Spleen (tissue), 11 donors: Measurements from ENCODE around the gene AK1. TPM values are rescaled to one million over a fixed set of nuclear protein-coding genes. Genes with fewer than 3 reads are reported as not detected.
A peak's percentile ranks its signal among the peaks of the same experiment; 100 is the strongest.

ENCODE experiments used
- DNase-seq: peaks from one replicate; pipeline ENCODE4 v3.0.0-alpha.2; 2020
- H3K27ac ChIP-seq, 8 donors: fragments of 200-600 bp; sonication (generic) in 7 of 8; 1 replicate in 4 of 8; 2 replicates in 4 of 8; pipeline versions ENCODE4 v1.5.0 to v1.8.0; 2016 to 2021; ENCODE audit warnings: inconsistent platforms in 4 of 8, mild to moderate bottlenecking in 4 of 8, moderate library complexity in 1 of 8
- H3K27me3 ChIP-seq, 7 donors: fragments of 200-600 bp; sonication (generic) in 6 of 7; replicated peaks in 1 of 7; 1 replicate in 4 of 7; 2 replicates in 3 of 7; pipeline versions ENCODE4 v1.5.0 to v1.8.0; 2016 to 2021; ENCODE audit warnings: inconsistent platforms in 3 of 7, mild to moderate bottlenecking in 1 of 7
- H3K36me3 ChIP-seq, 6 donors: fragments of 200-600 bp; sonication (generic) in 5 of 6; 1 replicate in 4 of 6; 2 replicates in 2 of 6; pipeline versions ENCODE4 v1.5.0 to v1.8.0; 2016 to 2021; ENCODE audit warnings: inconsistent platforms in 2 of 6
- H3K4me1 ChIP-seq, 6 donors: fragments of 200-600 bp; sonication (generic) in 5 of 6; 1 replicate in 3 of 6; 2 replicates in 3 of 6; pipeline versions ENCODE4 v1.5.0 to v1.8.0; 2016 to 2021; ENCODE audit warnings: inconsistent platforms in 3 of 6
- H3K4me3 ChIP-seq, 8 donors: fragments of 200-600 bp; sonication (generic) in 7 of 8; 1 replicate in 4 of 8; 2 replicates in 4 of 8; pipeline versions ENCODE4 v1.5.0 to v1.8.0; 2016 to 2021; ENCODE audit warnings: inconsistent platforms in 4 of 8, mild to moderate bottlenecking in 4 of 8, moderate library complexity in 2 of 8
- H3K9me3 ChIP-seq, 8 donors: fragments of 200-600 bp; sonication (generic) in 7 of 8; 1 replicate in 4 of 8; 2 replicates in 4 of 8; pipeline versions ENCODE4 v1.5.0 to v1.8.0; 2016 to 2021; ENCODE audit warnings: inconsistent platforms in 4 of 8
- POLR2A ChIP-seq, 3 donors: fragments of 450-650 bp; IDR thresholded peaks; one replicate each; pipeline ENCODE4 v1.5.1; 2017; ENCODE audit warnings: antibody characterized with exemption in 3 of 3, mild to moderate bottlenecking in 1 of 3
- POLR2AphosphoS5 ChIP-seq, 3 donors: sonication (generic); formaldehyde crosslinking; IDR thresholded peaks; one replicate each; pipeline ENCODE4 v1.5.1; 2017; ENCODE audit warnings: antibody characterized with exemption in 3 of 3
- WGBS, 5 donors: extraction: QIAGEN DNeasy Blood & Tissue Kit in 3 of 5; methylation state at CpG; one replicate each; pipeline versions ENCODE4 v1.1.5 to v1.1.7; 2013 to 2018; 5-methylcytosine and 5-hydroxymethylcytosine counted together
- intact Hi-C: fragments of 100-400 bp; cut with DNase I; formaldehyde crosslinking; loops from one replicate; pipeline ENCODE4 v1.15.0; 2023; ENCODE audit warnings: low total_unique reads
- microRNA-seq, 3 donors: library from miRNA; unstranded; fragments of <30 nt; microRNA quantifications; one replicate each; pipeline versions ENCODE4 to v1.1.0, GENCODE V29; 2019 to 2020
- polyA plus RNA-seq, 3 donors: library from polyadenylated mRNA; stranded (reverse); fragments of 200-250 nt; gene quantifications; one replicate each; pipeline ENCODE4 v1.2.1, GENCODE V29; 2013
- small RNA-seq, 4 donors: library from RNA; depleted of rRNA; stranded (forward); fragments of <200 nt; gene quantifications; one replicate each; pipeline ENCODE3, GENCODE V24; 2016
- total RNA-seq, 7 donors: library from RNA; depleted of rRNA in 3 of 7; stranded (reverse); fragments of >200 nt in 3 of 7; fragmentation: NEBNext Ultra II Directional in 4 of 7; extraction: Animal tissue kit (Norgen Biotek cat#: 25700) in 4 of 7; gene quantifications; one replicate each; pipeline versions ENCODE4 v1.1.0 to v1.2.1, GENCODE V29; 2016 to 2021
- TF ChIP-seq, protein P1 (sequence below), 11 experiments: fragments of 200-600 bp in 7 of 11; fragments of 450-650 bp in 4 of 11; sonication (generic) in 4 of 11; IDR thresholded peaks in 8 of 11; conservative IDR thresholded peaks in 3 of 11; 1 replicate in 7 of 11; 2 replicates in 4 of 11; pipeline versions ENCODE4 v1.4.0 to v1.8.0; 2016 to 2021; ENCODE audit warnings: antibody characterized with exemption in 11 of 11, inconsistent platforms in 4 of 11, mild to moderate bottlenecking in 1 of 11
- donor health status: healthy with polysubstance abuse.
- donor health status: DM: no; HTN: no; CAD: no; lungs with moderate emphysema.
- donor health status: DM: no; HTN: no; CAD: no.
- donor health status: Bipolar disorder and iron deficiency.
- donor health status: healthy.
- donor health status: DM: no; HTN: no; CAD: no.
- donor health status: DM: yes; HTN: yes; CAD: no.

AK1 gene
- total and polyA plus RNA-seq, 10 donors = 41.3 to 97.9 (median 62.3) TPM

DNA sequence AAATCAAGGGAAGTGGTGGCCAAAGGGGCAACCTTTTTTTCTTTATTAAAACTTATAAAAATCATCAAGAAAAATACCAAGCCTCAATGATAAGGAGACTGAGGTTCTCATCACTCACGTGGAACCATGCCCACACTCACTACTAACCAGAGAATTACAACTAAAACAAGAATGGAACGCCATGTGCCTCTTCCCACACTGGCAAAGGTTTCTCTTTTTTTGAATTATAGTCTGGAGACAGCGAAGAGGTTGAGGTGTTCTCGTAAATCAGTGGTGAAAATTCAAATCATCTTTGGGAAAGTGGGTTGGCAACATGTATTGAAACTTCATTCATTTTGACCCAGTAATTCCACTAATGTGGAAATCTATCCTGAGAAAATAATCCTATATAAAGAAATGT is 55.4 kb downstream of the AK1 start:
- WGBS, 5 donors = 85 to 94% (median 87%) methylated on average over 4 of the region's 4 CpGs
- TF ChIP-seq POLR2A (IDR thresholded peaks at IDR 0.05) (no peak), POLR2AphosphoS5 (IDR thresholded peaks at IDR 0.05) (no peak)
- TF ChIP-seq, protein P1, sequence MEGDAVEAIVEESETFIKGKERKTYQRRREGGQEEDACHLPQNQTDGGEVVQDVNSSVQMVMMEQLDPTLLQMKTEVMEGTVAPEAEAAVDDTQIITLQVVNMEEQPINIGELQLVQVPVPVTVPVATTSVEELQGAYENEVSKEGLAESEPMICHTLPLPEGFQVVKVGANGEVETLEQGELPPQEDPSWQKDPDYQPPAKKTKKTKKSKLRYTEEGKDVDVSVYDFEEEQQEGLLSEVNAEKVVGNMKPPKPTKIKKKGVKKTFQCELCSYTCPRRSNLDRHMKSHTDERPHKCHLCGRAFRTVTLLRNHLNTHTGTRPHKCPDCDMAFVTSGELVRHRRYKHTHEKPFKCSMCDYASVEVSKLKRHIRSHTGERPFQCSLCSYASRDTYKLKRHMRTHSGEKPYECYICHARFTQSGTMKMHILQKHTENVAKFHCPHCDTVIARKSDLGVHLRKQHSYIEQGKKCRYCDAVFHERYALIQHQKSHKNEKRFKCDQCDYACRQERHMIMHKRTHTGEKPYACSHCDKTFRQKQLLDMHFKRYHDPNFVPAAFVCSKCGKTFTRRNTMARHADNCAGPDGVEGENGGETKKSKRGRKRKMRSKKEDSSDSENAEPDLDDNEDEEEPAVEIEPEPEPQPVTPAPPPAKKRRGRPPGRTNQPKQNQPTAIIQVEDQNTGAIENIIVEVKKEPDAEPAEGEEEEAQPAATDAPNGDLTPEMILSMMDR (IDR thresholded peaks at IDR 0.05 in 8 of 11, conservative IDR thresholded peaks at IDR 0.05 in 3 of 11) = no peak
- peaks cover 0 to 98% (median 73%) of the 10 kb centered on the region in 6 donors for H3K36me3 ChIP-seq
- H3K9me3 ChIP-seq = no peaks in the 10 kb centered on the region
- intact Hi-C loops = no loop called here
- H3K4me1 ChIP-seq = peaks cover 0 to 70% (median 36%) of the 10 kb centered on the region in 6 donors
- H3K27me3 ChIP-seq = no peaks in the 10 kb centered on the region
- no peak overlapping the region for H3K4me3 ChIP-seq
- no peak overlapping the region for H3K27ac ChIP-seq
- DNase-seq = no peak

GRCh38 chr9:127818574-127818973 is 58.9 kb downstream of the AK1 start:
- Histone ChIP-seq H3K27ac (peak overlapping the region in 5 of 8 donors; percentile 23 to 53 (median 36)), H3K9me3 (no peaks in the 10 kb centered on the region), H3K36me3 (peaks cover 0 to 98% (median 82%) of the 10 kb centered on the region in 6 donors), H3K4me1 (peaks cover 0 to 65% (median 25%) of the 10 kb centered on the region in 6 donors), H3K4me3 (no peak overlapping the region), H3K27me3 (no peaks in the 10 kb centered on the region)
- TF ChIP-seq POLR2AphosphoS5 (IDR thresholded peaks at IDR 0.05) = peak in 2 of 3 donors; percentile 27 to 43
- TF ChIP-seq POLR2A (IDR thresholded peaks at IDR 0.05) = no peak
- no peak for DNase-seq
- intact Hi-C loops = no loop called here
- 86 to 92% (median 90%) methylated on average over 9 to 11 of the region's 11 CpGs for WGBS, 5 donors

DNA sequence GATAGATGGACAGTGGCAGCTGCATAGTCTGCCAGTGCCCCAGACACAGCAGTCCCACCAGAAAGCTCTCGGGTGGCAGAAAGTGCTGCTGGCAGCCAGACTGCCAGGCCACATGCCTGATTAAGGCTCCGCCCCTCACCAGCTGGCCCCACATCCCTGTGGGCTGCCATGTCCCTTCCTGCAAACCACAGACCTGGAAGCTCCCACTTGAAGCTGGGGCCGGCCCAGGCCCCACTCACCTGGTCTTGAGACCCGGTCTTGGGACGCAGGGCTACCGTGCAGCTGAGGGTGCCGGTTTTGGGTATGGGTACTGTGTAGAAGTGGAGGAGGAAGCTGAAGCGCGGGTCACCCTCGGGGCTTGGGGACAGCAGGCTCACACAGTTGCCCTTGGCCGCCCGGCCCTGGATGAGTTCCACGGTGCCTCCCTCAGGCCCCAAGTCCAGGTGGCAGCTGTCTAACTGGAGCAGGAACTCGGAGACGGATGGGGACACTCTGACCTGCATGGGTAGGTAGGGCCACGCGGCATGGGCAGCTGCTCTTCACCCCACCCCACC is 59.5 kb downstream of the AK1 start:
- Histone ChIP-seq H3K9me3 (no peaks in the 10 kb centered on the region), H3K27me3 (no peaks in the 10 kb centered on the region), H3K4me3 (no peak overlapping the region), H3K4me1 (peaks cover 0 to 63% (median 27%) of the 10 kb centered on the region in 6 donors), H3K36me3 (peaks cover 0 to 98% (median 83%) of the 10 kb centered on the region in 6 donors), H3K27ac (peak overlapping the region in 5 of 8 donors; percentile 23 to 53 (median 36))
- intact Hi-C loops = no loop called here
- peak in 2 of 3 donors; percentile 43 to 76 for TF ChIP-seq POLR2AphosphoS5 (IDR thresholded peaks at IDR 0.05)
- TF ChIP-seq POLR2A (IDR thresholded peaks at IDR 0.05) = no peak
- WGBS, 5 donors = 64 to 76% (median 72%) methylated on average over 14 to 17 of the region's 17 CpGs
- no peak for DNase-seq

DNA sequence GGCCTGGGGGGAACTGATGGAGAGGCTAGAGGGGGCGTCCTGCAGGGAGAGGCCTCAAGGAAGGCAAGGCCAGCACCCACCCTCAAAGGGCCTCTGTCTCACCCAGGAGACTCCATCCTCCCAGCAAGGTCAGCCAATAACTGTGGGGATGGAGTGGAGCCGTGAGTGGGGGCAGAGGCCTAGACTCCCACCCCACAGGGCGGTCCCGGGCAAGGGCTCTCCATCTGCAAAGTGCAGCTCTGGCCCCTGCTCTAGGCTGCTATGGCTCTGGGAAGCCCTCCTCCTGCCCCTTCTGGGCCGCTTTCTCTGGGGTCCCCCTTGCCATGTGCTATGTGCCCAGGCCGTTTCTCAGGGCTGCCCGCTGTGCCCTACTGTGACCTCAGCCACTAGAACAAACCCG is 60.7 kb downstream of the AK1 start:
- no peaks in the 10 kb centered on the region for H3K27me3 ChIP-seq
- WGBS, 5 donors = 72 to 92% (median 87%) methylated on average over 4 to 8 of the region's 8 CpGs
- H3K4me3 ChIP-seq = no peak overlapping the region
- TF ChIP-seq POLR2AphosphoS5 (IDR thresholded peaks at IDR 0.05) = peak in 2 of 3 donors; percentile 16 to 57
- TF ChIP-seq, protein P1 (IDR thresholded peaks at IDR 0.05 in 8 of 11, conservative IDR thresholded peaks at IDR 0.05 in 3 of 11) = no peak
- no peaks in the 10 kb centered on the region for H3K9me3 ChIP-seq
- H3K27ac ChIP-seq = peak overlapping the region in 5 of 8 donors; percentile 14 to 53 (median 36)
- H3K36me3 ChIP-seq = peaks cover 0 to 100% (median 91%) of the 10 kb centered on the region in 6 donors
- no peak for DNase-seq
- H3K4me1 ChIP-seq = peaks cover 0 to 55% (median 27%) of the 10 kb centered on the region in 6 donors
- intact Hi-C loops = no loop called here

Small RNA genes lying within 50 kb of the gene (microRNA-seq; reads per million reads assigned to microRNA genes)
- 0 reads per million in 3 donors for gene MIR4672

Small RNA genes lying within 50 kb of the gene (small RNA-seq; reads per million reads assigned to genes)
- gene MIR4672 = 0 reads per million in 4 donors
- gene RF00019 = 0 reads per million in 4 donors
- 0 reads per million in 4 donors for gene RNA5SP296

Other genes with a start within 250 kb of the AK1 start
- gene CFAP157, start 170.7 kb downstream of the AK1 start, total RNA-seq = under 1 TPM in 4 of 7 donors, not detected in 3; 0.13 to 0.21 (median 0.17) TPM
- gene CFAP157, start 170.7 kb downstream of the AK1 start, polyA plus RNA-seq = under 1 TPM; 0.09 to 0.13 (median 0.12) TPM
- 10 to 100 TPM in 4 of 7 donors, 1 to 10 TPM in 3; 8.1 to 17.9 (median 10.7) TPM for gene PTRH1, start 162.0 kb downstream of the AK1 start, total RNA-seq
- 10 to 100 TPM in 2 of 3 donors, 1 to 10 TPM in 1; 7.4 to 17.5 (median 14.7) TPM for gene PTRH1, start 162.0 kb downstream of the AK1 start, polyA plus RNA-seq
- gene TTC16, start 161.6 kb downstream of the AK1 start, total RNA-seq = 1 to 10 TPM in 6 of 7 donors, under 1 TPM in 1; 0.60 to 3.1 (median 2.0) TPM
- gene TTC16, start 161.6 kb downstream of the AK1 start, polyA plus RNA-seq = under 1 TPM; 0.12 to 0.98 (median 0.61) TPM
- gene TOR2A, start 142.4 kb downstream of the AK1 start, total RNA-seq = 10 to 100 TPM; 16.8 to 36.5 (median 24.5) TPM
- gene TOR2A, start 142.4 kb downstream of the AK1 start, polyA plus RNA-seq = 10 to 100 TPM; 17.9 to 29.1 (median 18.4) TPM
- gene SH2D3C, start 99.0 kb downstream of the AK1 start, total RNA-seq = 10 to 100 TPM; 44.7 to 85.4 (median 61.2) TPM
- gene SH2D3C, start 99.0 kb downstream of the AK1 start, polyA plus RNA-seq = 10 to 100 TPM; 27.0 to 51.1 (median 34.3) TPM
- gene CDK9, start 91.6 kb downstream of the AK1 start, total RNA-seq = 100 to 1,000 TPM in 4 of 7 donors, 10 to 100 TPM in 3; 68.3 to 149 (median 103) TPM
- gene CDK9, start 91.6 kb downstream of the AK1 start, polyA plus RNA-seq = 10 to 100 TPM; 49.2 to 87.6 (median 87.1) TPM
- gene FPGS, start 74.8 kb downstream of the AK1 start, total RNA-seq = 10 to 100 TPM; 33.3 to 94.6 (median 72.3) TPM
- 10 to 100 TPM; 39.5 to 73.7 (median 60.5) TPM for gene FPGS, start 74.8 kb downstream of the AK1 start, polyA plus RNA-seq
- 100 to 1,000 TPM; 150 to 334 (median 247) TPM for gene ENG, start 23.0 kb downstream of the AK1 start, total RNA-seq
- 10 to 100 TPM; 29.2 to 63.1 (median 47.8) TPM for gene ENG, start 23.0 kb downstream of the AK1 start, polyA plus RNA-seq
- gene ST6GALNAC6, start 21.9 kb upstream of the AK1 start, total RNA-seq = 100 to 1,000 TPM in 1 of 7 donors, 10 to 100 TPM in 6; 62.5 to 118 (median 75.9) TPM
- 10 to 100 TPM; 29.0 to 68.0 (median 31.7) TPM for gene ST6GALNAC6, start 21.9 kb upstream of the AK1 start, polyA plus RNA-seq
- gene ST6GALNAC4, start 39.4 kb upstream of the AK1 start, total RNA-seq = 10 to 100 TPM; 48.6 to 92.8 (median 65.8) TPM
- 10 to 100 TPM; 16.0 to 36.7 (median 19.5) TPM for gene ST6GALNAC4, start 39.4 kb upstream of the AK1 start, polyA plus RNA-seq
- gene PIP5KL1, start 53.1 kb upstream of the AK1 start, total RNA-seq = 1 to 10 TPM in 2 of 7 donors, under 1 TPM in 3, not detected in 2; 0.46 to 3.6 (median 0.94) TPM
- under 1 TPM; 0.13 to 0.51 (median 0.42) TPM for gene PIP5KL1, start 53.1 kb upstream of the AK1 start, polyA plus RNA-seq
- 10 to 100 TPM; 19.5 to 31.3 (median 25.2) TPM for gene DPM2, start 60.2 kb upstream of the AK1 start, total RNA-seq
- 10 to 100 TPM; 23.6 to 33.8 (median 28.1) TPM for gene DPM2, start 60.2 kb upstream of the AK1 start, polyA plus RNA-seq
- 100 to 1,000 TPM in 1 of 7 donors, 10 to 100 TPM in 6; 27.3 to 102 (median 72.8) TPM for gene EEIG1, start 103.3 kb upstream of the AK1 start, total RNA-seq
- gene EEIG1, start 103.3 kb upstream of the AK1 start, polyA plus RNA-seq = 10 to 100 TPM; 28.6 to 39.6 (median 29.0) TPM
- gene NAIF1, start 189.6 kb upstream of the AK1 start, total RNA-seq = 10 to 100 TPM in 6 of 7 donors, 1 to 10 TPM in 1; 9.3 to 14.3 (median 11.7) TPM
- 10 to 100 TPM; 10.6 to 15.4 (median 10.8) TPM for gene NAIF1, start 189.6 kb upstream of the AK1 start, polyA plus RNA-seq
- gene SLC25A25, start 190.6 kb upstream of the AK1 start, total RNA-seq = 10 to 100 TPM; 20.2 to 44.7 (median 26.0) TPM
- 10 to 100 TPM in 1 of 3 donors, 1 to 10 TPM in 2; 6.2 to 13.6 (median 6.5) TPM for gene SLC25A25, start 190.6 kb upstream of the AK1 start, polyA plus RNA-seq